ENCODE results near the gene CLEC14A.
A peak's percentile ranks its signal among the peaks of the same experiment; 100 is the strongest.

Gene CLEC14A

GRCh38 chr14:38248321-38249028 lies 7.4 kb downstream of the CLEC14A start:
- DNase-seq (ENCODE audit: low spot score) = no peak

- no peak for DNase-seq (ENCODE audit: low spot score)
These were observed 12.1 kb downstream of the CLEC14A start for GRCh38 chr14:38243696-38244240.

GRCh38 chr14:38238878-38239277 lies 17.0 kb downstream of the CLEC14A start:
- peak; percentile 16 for DNase-seq (ENCODE audit: low spot score)

- DNase-seq (ENCODE audit: low spot score) = no peak
These were observed 17.6 kb downstream of the CLEC14A start for GRCh38 chr14:38238332-38238731.

DNA sequence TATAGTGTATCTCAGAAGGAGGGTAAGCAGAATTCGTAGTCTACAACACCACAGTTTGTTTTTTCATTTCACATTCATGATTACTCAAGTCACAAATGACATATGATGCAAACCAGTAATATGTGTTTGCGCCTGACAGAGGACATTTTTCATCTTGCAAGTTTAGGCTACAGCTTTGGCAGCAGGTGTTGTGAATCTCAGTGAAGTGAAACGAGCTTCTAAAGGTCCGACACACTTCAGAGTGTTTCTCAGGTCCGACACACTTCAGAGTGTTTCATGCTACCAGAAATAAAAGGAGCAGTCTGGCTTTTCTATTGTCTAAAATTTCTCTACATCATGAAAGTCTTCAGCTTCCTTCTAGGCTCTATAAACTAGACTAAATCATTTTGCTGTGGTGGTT lies 22.7 kb downstream of the CLEC14A start:
- no peak for DNase-seq (ENCODE audit: low spot score)

- no peak for DNase-seq (ENCODE audit: low spot score)
These were observed 29.5 kb downstream of the CLEC14A start for GRCh38 chr14:38226366-38226765.

GRCh38 chr14:38225946-38226345 lies 29.9 kb downstream of the CLEC14A start:
- no peak for DNase-seq (ENCODE audit: low spot score)

DNA sequence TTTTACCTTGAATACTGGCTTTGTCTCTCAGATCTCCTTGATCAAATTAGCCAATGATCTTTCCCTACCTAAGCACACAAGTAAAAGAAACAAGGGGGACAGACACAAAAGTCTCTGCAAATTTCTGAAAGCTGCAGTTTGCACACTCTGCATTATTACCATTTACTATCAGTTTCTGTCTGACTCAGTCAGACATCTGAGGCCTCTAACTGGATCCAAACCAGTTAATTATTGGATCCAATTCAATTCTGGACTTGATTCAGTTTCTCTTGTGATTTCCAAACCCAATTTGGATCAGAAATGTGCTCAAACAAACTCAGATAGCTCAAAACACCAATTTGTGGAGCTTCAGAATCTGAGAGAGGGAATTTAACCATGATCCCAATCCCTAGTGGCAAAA lies 31.6 kb downstream of the CLEC14A start:
- no peak for DNase-seq (ENCODE audit: low spot score)

DNA sequence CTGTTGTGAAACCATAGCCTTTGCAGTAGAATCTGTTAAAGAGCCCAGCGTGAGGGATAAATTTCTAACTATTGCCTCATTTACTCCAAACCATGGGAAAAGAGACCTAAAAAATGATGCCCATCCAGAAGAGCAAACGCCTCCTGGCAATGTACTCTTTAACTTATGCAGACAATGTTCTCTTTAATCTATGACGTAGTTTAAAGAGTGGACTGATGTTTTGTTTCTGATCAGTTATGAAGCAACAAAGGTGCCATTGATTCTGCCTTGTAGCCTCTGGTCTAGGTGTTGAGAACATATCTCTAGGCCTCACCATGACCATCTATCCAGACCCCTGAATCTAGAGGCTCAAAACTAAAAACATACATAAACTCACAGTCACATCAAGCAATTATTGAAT lies 34.8 kb downstream of the CLEC14A start:
- no peak for DNase-seq (ENCODE audit: low spot score)

DNA sequence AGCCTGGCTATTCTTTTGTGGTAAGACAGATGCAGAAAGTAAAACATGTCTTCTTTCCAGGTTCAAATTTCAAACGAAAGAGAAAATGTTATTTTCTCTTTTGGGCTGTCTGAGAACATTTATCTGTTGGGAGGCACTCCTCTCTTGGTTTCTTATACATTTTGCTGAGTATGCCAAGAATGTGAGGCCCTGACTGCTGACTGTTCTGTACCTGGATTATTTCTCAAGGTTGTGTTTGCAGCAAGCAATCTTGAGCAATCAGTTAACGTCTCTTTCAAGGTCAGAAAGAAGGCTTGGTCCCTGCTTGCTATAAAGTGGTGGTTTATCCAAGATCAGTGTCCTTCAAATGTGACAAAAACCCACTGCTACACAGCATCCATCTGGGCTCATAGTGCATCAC lies 38.3 kb downstream of the CLEC14A start:
- DNase-seq (ENCODE audit: low spot score) = no peak

GRCh38 chr14:38213001-38213400 lies 42.9 kb downstream of the CLEC14A start:
- DNase-seq (ENCODE audit: low spot score) = no peak

- no peak for DNase-seq (ENCODE audit: low spot score)
These were observed 43.8 kb downstream of the CLEC14A start for GRCh38 chr14:38212111-38212510.

DNA sequence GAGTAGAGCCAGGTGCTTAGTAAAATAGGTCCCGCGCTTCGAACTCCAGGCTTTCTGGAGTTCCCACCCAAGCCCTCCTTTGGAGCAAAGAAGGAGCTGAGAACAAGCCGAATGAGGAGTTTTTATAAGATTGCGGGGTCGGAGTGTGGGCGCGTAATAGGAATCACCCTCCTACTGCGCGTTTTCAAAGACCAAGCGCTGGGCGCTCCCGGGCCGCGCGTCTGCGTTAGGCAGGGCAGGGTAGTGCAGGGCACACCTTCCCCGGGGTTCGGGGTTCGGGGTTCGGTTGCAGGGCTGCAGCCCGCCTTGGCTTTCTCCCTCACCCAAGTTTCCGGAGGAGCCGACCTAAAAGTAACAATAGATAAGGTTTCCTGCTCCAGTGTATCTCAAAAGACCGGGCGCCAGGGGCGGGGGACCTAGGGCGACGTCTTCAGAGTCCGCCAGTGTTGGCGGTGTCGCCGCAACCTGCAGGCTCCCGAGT lies 44.6 kb downstream of the CLEC14A start:
- no peak for DNase-seq (ENCODE audit: low spot score)

DNA sequence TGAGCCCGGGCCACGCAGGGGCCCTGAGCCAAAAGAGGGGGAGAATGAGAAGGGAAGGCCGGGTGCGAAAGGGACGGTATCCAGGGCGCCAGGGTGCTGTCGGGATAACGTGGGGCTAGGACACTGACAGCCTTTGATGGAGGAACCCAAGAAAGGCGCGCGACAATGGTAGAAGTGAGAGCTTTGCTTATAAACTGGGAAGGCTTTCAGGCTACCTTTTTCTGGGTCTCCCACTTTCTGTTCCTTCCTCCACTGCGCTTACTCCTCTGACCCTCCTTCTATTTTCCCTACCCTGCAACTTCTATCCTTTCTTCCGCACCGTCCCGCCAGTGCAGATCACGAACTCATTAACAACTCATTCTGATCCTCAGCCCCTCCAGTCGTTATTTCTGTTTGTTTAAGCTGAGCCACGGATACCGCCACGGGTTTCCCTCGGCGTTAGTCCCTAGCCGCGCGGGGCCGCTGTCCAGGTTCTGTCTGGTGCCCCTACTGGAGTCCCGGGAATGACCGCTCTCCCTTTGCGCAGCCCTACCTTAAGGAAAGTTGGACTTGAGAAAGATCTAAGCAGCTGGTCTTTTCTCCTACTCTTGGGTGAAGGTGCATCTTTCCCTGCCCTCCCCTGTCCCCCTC lies 45.2 kb downstream of the CLEC14A start:
- DNase-seq (ENCODE audit: low spot score) = peak; percentile 79

- DNase-seq (ENCODE audit: low spot score) = peak; percentile 63
These were observed 46.0 kb downstream of the CLEC14A start for GRCh38 chr14:38209572-38210557.

- peak; percentile 85 for DNase-seq (ENCODE audit: low spot score)
These were observed 47.0 kb downstream of the CLEC14A start for GRCh38 chr14:38208618-38209562.

DNA sequence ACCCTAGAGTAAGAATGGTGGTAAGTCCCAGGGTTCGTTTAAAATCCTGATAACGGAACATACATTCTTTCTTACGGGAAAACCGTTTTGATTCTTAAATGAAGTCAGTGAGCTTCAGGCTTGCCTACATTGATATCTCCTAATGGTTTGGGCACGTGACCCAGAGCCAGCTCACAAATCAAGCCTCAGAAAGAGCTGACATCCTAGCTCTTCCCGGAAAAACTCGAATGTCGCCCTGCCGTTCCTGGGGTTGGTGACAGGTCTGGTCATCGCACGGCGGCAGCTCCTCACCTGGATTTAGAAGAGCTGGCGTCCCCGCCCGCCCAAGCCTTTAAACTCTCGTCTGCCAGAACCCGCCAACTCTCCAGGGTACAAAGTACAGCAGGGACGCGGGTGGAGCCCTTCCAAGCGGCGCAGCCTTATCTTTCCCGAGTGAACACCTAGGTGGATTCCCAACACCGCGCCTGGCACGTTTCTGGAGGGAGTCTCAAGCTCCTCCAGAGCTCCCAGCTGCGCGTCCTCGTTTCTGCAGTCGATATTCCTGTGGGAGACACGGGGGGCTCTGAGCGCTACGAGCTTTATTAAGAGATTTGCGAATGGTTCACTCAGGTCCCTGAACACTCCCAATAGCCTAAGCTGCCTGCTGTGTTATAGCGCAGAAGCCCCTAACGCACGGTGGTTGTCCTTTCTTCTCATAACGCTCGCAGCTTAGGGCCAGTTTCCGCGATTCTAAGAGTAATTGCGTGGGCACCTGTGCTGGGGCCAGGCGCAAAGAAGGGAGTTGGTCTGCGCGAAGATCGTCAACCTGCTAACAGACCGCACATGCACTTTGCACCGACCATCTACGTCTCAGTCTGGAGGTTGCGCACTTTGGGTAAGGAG lies 47.9 kb downstream of the CLEC14A start, which contains the start of gene SSTR1:
TSS of gene SSTR1 (plus strand) at position 169 of the 882 bp plus-strand sequence. CDS start 1,486 bp downstream, outside the sequence.
- peak; percentile 21 for DNase-seq (ENCODE audit: low spot score)

GRCh38 chr14:38207377-38207735 lies 48.5 kb downstream of the CLEC14A start:
- no peak for DNase-seq (ENCODE audit: low spot score)

DNA sequence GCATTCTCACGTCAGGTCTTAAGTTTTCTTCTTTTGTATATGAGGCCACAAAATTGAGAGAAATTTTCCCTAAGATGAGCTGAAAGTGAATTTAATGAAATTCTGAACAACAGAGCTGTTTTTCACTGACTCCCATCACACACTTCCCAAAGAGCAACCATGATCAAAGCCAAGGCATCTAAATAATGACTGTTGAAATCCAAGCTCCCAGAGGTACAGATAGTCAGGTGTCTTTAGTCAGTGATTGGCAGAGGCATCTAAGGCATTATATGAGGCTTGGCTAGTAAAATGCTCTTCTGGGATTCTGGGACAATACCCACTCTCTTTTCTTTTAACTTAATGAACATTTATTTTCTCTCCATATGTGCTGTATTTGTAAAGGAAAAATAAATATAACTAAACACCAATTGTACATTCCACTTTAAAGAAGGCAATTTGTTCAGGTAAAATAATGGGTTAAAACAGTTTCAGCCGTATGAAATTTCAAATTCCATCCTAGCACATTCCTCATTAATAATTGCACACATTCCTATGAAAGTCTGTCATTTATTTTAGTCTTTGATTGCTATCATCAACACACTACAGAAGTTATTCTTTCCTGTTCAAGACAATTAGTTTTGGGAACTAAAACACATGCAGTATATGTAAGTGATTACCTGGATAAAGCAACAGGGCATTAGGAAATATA lies 49.1 kb downstream of the CLEC14A start:
- no peak for DNase-seq (ENCODE audit: low spot score)
